ENCODE data around the gene ACOX3.

DNA sequence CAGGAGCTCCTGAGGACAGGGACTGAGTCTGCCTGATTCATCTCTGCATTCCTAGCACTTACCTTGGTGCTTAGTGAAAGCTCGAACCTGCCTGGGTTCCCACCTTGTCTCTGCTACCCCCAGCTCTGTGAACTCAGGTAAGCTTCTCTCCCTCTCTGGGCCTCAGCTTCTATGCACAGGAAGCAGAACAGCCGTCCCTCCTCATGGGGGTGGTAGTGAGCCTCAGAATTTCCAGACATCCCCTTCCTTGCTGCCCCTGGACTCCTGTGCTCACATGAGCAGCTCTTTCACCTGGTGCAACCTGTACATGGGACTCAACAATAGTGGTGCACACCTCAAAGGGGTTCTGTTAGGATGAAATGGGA lies 120.2 kb downstream of the ACOX3 start:
- TF ChIP-seq POLR2A (IDR thresholded peaks at IDR 0.05) (no peak), POLR2AphosphoS5 (IDR thresholded peaks at IDR 0.05) (no peak)
